Calu3 (cell line): ENCODE measurements around the gene GNAS. TPM values are rescaled to one million over a fixed set of nuclear protein-coding genes. Genes with fewer than 3 reads are reported as not detected.

Experiments
- BruUV-seq: library from RNA; stranded (reverse); fragments of 400-500 nt; replicated peaks from 2 replicates; lab custom pipeline; 2021; lab: Mats Ljungman, UMichigan
- CTCF ChIA-PET: fragments of 300-600 bp; sonication (Branson Sonifier 250); formaldehyde crosslinking; loops from one replicate; lab custom pipeline; 2022; ENCODE audit warnings: antibody characterized with exemption; lab: Charles Lee
- DNase-seq: peaks from one replicate; pipeline ENCODE4 v3.0.0; 2022
- H3K27ac Mint-ChIP-seq: one replicate; pipeline ENCODE4 v1.8.0; 2022; ENCODE audit warnings: mixed read lengths; ENCODE audit not compliant: unreplicated experiment
- H3K27me3 Mint-ChIP-seq: one replicate; pipeline ENCODE4 v1.8.0; 2022; ENCODE audit warnings: mixed read lengths; ENCODE audit not compliant: unreplicated experiment
- H3K36me3 Mint-ChIP-seq: one replicate; pipeline ENCODE4 v1.8.0; 2022; ENCODE audit warnings: mild to moderate bottlenecking, moderate library complexity, mixed read lengths; ENCODE audit not compliant: insufficient read depth, unreplicated experiment
- H3K4me1 Mint-ChIP-seq: one replicate; pipeline ENCODE4 v1.8.0; 2022; ENCODE audit warnings: mild to moderate bottlenecking, low read depth, mixed read lengths; ENCODE audit not compliant: unreplicated experiment
- H3K4me3 Mint-ChIP-seq: one replicate; pipeline ENCODE4 v1.8.0; 2022; ENCODE audit warnings: mild to moderate bottlenecking, low read depth, moderate library complexity, mixed read lengths; ENCODE audit not compliant: unreplicated experiment
- H3K9me3 Mint-ChIP-seq: one replicate; pipeline ENCODE4 v1.8.0; 2022; ENCODE audit warnings: low read depth, mixed read lengths; ENCODE audit not compliant: unreplicated experiment
- CTCF ChIP-seq: fragments of 200-600 bp; IDR thresholded peaks from one replicate; pipeline ENCODE4 v1.8.0; 2022; ENCODE audit warnings: antibody characterized with exemption; ENCODE audit not compliant: unreplicated experiment
- intact Hi-C: fragments of 100-400 bp; cut with micrococcal nuclease; formaldehyde crosslinking; loops from one replicate; pipeline ENCODE4 v1.10.0; 2022; ENCODE audit not compliant: unreplicated experiment
- total RNA-seq: library from RNA; stranded (reverse); gene quantifications from 2 replicates; pipeline ENCODE4 v1.2.3, GENCODE V29; 2022

Gene GNAS
- total RNA-seq, 1 experiment from 2014 or later = 1,410 TPM

GRCh38 chr20:58892141-58892931 is 39.8 kb downstream of the GNAS start:
- intact Hi-C loops = loop anchor here (5.0 kb wide), 1 partner anchor 90 kb away; the partner anchor contains the start of gene NELFCD
- no peaks in the 10 kb centered on the region for H3K9me3 Mint-ChIP-seq
- no peaks in the 10 kb centered on the region for H3K27me3 Mint-ChIP-seq
- peak; percentile 87 for DNase-seq
- H3K27ac Mint-ChIP-seq = peak overlapping the region; percentile 96
- peaks cover 98% of the 10 kb centered on the region for H3K36me3 Mint-ChIP-seq
- no TSS peak for BruUV-seq
- no peak for TF ChIP-seq CTCF
- H3K4me3 Mint-ChIP-seq = peak overlapping the region; percentile 88
- CTCF ChIA-PET = no interaction called here
- peaks cover 36% of the 10 kb centered on the region for H3K4me1 Mint-ChIP-seq

- BruUV-seq = no TSS peak
- Mint-ChIP-seq H3K27ac (peak overlapping the region; percentile 96), H3K27me3 (no peaks in the 10 kb centered on the region), H3K4me3 (peak overlapping the region; percentile 88), H3K4me1 (peaks cover 36% of the 10 kb centered on the region), H3K9me3 (no peaks in the 10 kb centered on the region), H3K36me3 (peaks cover 98% of the 10 kb centered on the region)
- intact Hi-C loops = loop anchor here (5.0 kb wide), 1 partner anchor 89 kb away; the partner anchor contains the start of gene NELFCD
- CTCF ChIA-PET = no interaction called here
- TF ChIP-seq CTCF = no peak
- no peak for DNase-seq
These were observed 40.4 kb downstream of the GNAS start for GRCh38 chr20:58892932-58893224.

GRCh38 chr20:58893355-58894120 is 41.0 kb downstream of the GNAS start:
- no peak for TF ChIP-seq CTCF
- intact Hi-C loops = loop anchor here (2.0 to 5.0 kb wide), 2 partner anchors 89 to 135 kb away; partner anchors contain the start of gene NELFCD

GRCh38 chr20:58894652-58895447 is 42.3 kb downstream of the GNAS start:
- Mint-ChIP-seq H3K27ac (peak overlapping the region; percentile 96), H3K9me3 (no peaks in the 10 kb centered on the region), H3K4me1 (peaks cover 43% of the 10 kb centered on the region), H3K36me3 (peaks cover 95% of the 10 kb centered on the region), H3K27me3 (no peaks in the 10 kb centered on the region), H3K4me3 (peak overlapping the region; percentile 88)
- BruUV-seq = no TSS peak
- DNase-seq = no peak
- intact Hi-C loops = loop anchor here (2.0 to 5.0 kb wide), 2 partner anchors 87 to 134 kb away; partner anchors contain the start of gene NELFCD
- no peak for TF ChIP-seq CTCF
- CTCF ChIA-PET = no interaction called here

More at GRCh38 chr20:58893355-58894120, 41.0 kb downstream of the GNAS start:
- Mint-ChIP-seq H3K4me1 (peaks cover 36% of the 10 kb centered on the region), H3K9me3 (no peaks in the 10 kb centered on the region), H3K27me3 (no peaks in the 10 kb centered on the region), H3K4me3 (peak overlapping the region; percentile 88), H3K36me3 (peaks cover 95% of the 10 kb centered on the region), H3K27ac (peak overlapping the region; percentile 96)
- CTCF ChIA-PET = interaction anchor here (0.9 kb wide), 1 partner anchor 10 kb away, joined by 3 read pairs; no protein-coding TSS in a partner anchor
- DNase-seq = no peak
- BruUV-seq = TSS peak; percentile 27
